ENCODE data around the gene ATG9A.

The ATG9A gene

DNA sequence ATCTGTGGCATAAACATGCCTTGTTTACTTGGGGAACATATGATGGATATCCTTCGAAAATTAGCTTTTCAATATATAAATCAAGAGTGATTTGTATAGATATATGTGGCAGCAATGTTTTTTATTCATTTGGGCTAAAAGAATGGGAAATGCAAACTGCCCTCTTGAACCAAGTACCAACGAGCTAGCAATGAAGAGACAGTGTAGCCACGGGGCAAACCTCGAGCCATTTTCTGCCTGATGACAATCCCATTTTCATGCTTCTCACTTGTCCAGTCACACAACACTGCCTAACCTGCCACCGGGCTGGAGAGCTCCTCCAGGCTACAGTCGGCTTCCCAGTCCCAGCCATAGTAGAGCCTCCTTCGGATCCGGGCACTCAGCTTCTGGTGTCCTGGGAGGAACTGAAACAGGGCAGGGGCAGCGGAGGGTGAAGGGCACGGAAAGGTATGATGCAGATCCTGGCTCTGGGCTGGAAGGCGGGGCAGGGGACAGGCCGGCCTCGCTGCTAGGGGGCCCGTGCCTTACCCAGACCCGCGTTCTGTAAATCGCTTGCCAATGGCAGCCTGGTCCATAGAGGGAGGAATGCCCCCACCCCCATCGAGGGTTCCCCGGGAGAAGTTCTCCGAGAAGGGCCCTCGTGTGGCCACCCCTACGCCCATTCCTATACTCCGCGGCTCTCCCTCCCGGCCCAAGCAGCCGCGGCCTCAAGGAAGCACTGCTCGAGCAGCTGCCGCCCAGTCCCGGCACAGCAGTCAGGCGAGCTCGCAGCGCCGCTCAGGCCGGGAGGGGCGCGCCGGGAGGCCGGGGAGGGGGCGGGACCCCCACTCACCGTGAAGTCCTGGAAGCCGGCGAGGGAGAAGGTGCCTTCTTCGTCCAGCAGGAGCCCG lies 53.3 kb downstream of the ATG9A start:
- peak; percentile 61 for DNase-seq

DNA sequence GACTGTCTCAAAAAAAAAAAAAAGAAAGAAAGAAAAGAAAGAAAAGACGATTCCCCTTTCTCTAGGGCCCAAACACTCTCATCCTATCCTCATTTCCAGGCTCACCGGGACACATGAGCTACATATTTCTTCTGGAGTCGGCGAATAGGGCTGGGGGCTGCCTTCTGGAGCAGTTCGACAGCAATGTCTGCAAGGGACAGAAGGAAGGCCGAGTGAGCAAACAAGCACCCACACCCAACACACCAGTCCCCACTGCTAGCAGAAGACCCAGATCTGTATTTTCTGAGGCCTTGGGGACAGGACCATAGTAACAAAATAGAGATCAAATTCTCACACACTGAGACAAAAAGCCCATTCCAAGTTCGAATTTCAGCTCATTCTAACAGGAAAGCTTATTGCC lies 54.0 kb downstream of the ATG9A start:
- no peak for DNase-seq

DNA sequence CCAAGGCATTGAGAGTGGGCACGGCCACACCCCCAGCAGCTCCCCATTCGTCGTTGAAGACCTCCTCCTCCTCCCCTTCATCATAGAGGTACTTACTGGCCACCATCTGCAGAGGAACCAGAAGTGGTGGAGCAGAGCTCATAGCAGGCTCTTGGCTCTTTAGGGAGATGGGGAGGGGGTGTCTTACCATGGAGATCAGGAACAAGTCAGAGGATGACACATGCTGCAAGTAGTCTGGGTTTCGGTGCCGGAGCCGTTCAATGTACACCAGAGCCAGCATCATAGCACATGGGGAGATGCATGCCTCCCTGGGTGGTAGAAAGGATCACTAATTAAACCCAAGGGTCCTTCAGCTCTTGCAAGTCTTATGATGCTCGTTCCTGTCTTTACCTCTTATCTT lies 54.6 kb downstream of the ATG9A start:
- no peak for DNase-seq

DNA sequence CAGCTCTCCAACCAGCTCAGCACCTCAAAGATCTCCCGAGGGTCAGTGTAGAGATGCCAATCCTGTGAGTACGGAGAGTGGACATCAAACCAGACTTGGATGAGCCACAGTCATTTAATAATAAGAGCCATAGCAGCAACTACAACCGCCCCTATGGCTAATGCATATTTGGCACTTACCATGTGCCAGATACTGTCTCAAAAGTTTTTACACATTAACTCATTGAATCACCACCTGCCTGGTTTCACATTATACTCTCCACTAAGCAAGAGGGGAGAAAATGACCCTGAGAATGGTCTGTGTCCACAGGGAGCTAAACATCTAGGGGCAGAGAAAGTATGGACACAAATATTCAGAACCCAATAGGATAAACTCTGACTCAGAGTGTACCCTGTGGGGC lies 55.3 kb downstream of the ATG9A start:
- no peak for DNase-seq

DNA sequence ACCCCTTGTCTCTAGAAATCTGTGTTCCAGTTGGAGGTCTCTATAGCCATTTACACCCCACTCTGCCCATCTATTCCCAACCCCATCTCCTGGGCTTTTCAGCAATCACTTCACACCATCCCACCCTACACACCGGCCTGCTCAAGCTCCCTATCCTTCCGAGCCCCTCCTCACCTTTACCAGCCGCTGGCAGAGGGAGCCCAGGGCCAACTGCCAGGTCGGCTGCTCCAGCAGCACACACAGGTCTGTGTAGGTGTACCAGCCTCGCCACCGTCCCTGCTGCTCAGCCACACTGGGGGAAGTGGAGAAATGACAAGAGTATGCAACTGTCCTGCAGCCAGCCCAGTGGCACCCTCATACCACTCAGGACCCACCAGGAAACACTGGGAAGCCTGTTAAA lies 56.3 kb downstream of the ATG9A start:
- DNase-seq, result no peak

DNA sequence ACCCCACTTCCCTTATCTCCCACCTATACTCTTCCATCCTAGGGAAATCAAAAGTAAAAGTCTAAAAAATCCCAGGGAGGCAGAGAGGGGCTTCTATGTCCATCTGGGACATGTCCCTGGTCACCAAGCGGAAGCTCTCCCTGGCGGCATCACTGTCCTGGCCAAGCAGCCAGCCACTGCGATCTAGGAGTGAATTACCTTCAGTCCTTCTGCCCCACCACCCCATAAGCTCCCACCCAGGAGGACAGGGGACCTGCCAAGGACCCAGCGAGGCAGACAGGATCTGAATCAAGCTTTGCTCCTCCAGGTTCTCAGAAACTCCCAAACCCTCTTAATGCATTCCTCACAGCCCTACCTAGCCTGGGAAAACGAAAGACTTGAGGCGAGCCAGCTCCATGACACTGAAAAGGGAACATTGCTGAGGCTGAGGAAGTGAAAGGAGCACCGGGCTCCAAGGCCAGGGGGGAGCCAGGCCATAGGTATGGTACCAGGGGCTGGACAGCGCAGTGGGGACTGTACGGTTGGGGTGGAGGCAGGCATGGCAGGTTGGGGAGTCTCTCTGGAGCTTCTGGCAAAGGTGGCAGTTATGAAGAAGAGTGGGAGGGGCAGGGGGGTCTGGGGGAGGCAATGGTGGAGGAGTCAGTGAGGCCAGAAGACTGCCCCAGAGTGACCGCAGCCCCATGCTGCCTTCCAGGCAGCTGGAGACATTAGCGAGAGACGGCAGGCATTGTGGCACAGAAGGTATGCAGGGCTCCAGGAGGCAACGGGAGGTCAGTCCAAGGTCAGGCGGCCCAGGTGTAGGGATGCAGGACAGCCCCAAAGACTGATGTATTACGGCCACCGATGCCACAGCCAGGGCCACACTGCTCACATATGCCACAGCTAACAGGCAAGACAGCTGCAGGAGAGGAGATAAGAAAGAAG lies 56.9 kb downstream of the ATG9A start:
- DNase-seq, result no peak

DNA sequence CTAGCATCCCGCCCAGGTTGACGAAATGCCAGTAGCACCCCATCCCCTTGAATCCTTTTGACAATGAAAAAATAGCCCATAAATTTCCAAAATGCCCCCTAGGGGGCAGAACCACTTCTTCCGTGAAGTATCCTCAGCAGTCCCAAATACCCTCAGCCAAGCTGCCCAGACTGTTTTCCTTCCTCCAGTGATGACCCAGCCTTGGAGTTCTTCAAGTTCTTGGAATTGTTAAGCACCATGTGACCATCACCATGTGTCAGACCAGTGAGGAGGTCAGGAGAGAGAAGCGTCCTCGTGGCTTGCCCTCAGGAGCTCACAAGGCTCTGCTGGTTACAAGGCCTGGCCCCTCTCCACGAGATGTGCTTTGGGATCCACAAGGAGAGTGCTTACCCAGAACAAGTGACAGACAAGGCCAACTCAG lies 58.2 kb downstream of the ATG9A start:
- no peak for DNase-seq

DNA sequence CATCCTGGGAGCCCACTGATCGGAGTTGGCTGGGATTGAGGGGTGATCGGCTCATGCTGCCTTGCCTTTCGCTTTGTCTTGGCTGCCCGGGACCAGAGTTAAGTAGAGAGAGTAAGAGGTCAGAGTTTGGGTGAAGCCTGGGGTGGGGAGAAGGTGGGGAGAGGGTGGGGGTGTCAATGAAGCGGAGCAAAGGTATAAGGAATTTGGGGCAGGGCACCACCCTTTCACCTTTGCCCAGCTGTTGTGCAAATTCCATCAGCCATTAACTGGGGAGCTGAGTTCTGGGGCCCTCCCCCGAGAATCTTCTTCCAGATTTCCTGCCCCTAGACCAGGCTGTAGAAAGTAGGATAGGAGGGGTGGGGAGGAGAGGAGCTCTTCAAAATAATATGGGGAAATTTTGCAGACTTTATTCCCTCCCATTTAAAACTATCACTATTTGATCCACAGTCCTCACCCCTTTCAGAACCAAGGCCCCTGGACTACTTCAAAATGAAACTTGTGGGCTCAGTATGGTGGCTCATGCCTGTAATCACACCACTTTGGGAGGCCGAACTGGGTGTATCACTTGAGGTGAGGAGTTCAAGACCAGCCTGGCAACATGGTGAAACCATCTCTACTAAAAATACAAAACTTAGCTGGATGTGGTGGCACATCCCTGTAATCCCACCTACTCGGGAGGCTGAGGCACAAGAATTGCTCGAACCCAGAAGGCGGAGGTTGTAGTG lies 59.3 kb downstream of the ATG9A start, which contains the start of gene SLC23A3:
SLC23A3 (minus strand) TSS at position 100 of the 725 bp plus-strand sequence; CDS start at position 55, 45 bp downstream.
- no peak for DNase-seq

All from NCI-H510A (cell line).